Hematopoietic multipotent progenitor cell (in vitro differentiated cells): ENCODE data around the gene MAGEF1. TPM values are rescaled to one million over a fixed set of nuclear protein-coding genes. Genes with fewer than 3 reads are reported as not detected.

Experiments used
- DNase-seq, 3 donors: peaks; one replicate each; pipeline ENCODE4 v3.0.0-alpha.2; 2011 to 2015; ENCODE audit warnings: low read depth in 2 of 3, low spot score in 2 of 3
- total RNA-seq: library from RNA; depleted of rRNA; stranded (reverse); fragments of >200 nt; gene quantifications from one replicate; pipeline ENCODE4 v1.2.3, GENCODE V29; 2012

MAGEF1 gene
- total RNA-seq, 1 donor, result 18.9 TPM

- no peak for DNase-seq
Measured at GRCh38 chr3:184674626-184675025, 37.2 kb downstream of the MAGEF1 start.

- no peak for DNase-seq
Measured at GRCh38 chr3:184672977-184673870, 38.6 kb downstream of the MAGEF1 start.

GRCh38 chr3:184672335-184672734 is 39.5 kb downstream of the MAGEF1 start:
- no peak for DNase-seq

DNA sequence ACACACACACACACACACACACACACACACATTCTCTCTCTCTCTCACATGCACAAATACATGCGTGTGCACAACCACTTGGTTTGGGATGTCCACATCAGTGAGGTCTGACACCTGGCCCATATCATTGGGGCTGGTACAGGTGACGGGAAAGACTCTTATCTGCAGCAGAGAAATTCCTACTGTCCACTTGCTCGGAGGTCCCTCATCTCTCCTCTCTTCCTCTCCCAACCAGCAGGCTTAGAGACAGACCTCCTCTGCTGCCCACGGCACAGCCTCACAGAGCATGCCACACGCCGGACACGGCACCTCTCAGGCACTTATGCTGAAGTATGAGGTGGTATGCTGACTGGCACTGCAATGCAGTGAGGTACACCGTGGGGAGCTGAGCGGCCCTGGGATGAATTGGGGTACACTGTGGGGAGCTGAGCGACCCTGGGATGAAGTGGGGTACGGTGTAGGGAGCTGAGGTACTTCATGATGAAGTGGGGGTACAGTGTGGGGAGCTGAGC is 41.7 kb downstream of the MAGEF1 start:
- DNase-seq, result no peak

GRCh38 chr3:184669578-184669977 is 42.3 kb downstream of the MAGEF1 start:
- DNase-seq, result no peak

DNA sequence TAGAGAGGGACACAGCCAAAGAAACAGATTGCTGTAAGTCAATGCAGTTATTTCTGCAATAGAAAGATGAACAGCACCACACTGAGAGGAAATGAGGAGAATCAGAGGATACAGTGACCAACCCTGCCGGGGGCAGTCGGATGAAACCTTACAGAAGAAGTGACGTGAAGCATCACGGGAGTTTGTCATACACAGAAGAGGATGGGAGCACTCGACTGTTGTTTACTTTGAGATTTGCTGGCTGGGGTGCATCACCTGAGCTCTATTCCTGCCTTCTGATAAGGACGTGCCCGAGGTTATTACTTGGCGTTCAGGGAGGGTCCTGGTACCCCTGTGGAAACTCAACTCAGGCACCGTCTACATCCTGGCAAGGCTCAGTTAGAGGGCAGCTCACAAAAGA is 45.4 kb downstream of the MAGEF1 start:
- no peak for DNase-seq

DNA sequence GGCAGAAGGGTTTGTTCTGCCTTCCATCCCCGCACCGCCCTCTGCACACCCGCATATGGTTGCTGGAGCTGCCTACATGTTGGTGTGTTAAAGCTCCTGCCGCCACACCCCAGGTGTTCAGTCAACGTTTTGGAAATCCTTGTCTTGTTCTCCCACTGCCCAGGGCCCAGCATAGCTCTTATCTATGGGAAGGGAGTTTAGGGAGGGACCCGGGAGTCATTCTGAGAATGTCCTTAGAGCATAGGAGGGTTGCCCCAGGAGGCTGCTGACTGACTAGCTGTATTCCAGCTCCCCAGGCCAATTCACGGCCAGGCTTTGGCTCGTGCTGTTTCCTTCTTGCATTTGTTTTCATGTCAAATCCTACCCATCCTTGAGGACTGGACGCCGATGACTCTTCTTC is 46.8 kb downstream of the MAGEF1 start:
- DNase-seq, result no peak

- DNase-seq, result no peak
Measured at GRCh38 chr3:184663756-184664155, 48.1 kb downstream of the MAGEF1 start.

GRCh38 chr3:184663356-184663755 is 48.5 kb downstream of the MAGEF1 start:
- no peak for DNase-seq

GRCh38 chr3:184662187-184662586 is 49.7 kb downstream of the MAGEF1 start:
- DNase-seq, result no peak

GRCh38 chr3:184660931-184661330 is 50.9 kb downstream of the MAGEF1 start:
- DNase-seq, result peak in 1 of 3 donors; percentile 27

Other genes starting within 250 kb of the MAGEF1 start
- 0.54 TPM for gene EPHB3, start 150.3 kb downstream of the MAGEF1 start, total RNA-seq
- 36.6 TPM for gene VPS8, start 100.1 kb upstream of the MAGEF1 start, total RNA-seq